GM21737 (cell line): Measurements from ENCODE around the gene GRK1.

Experiments used
- ATAC-seq: cut with Tn5 transposase; IDR thresholded peaks from one replicate; pipeline ENCODE4 v1.9.1; 2021; ENCODE audit warnings: mild to moderate bottlenecking, moderate library complexity; ENCODE audit not compliant: unreplicated experiment

Gene GRK1

DNA sequence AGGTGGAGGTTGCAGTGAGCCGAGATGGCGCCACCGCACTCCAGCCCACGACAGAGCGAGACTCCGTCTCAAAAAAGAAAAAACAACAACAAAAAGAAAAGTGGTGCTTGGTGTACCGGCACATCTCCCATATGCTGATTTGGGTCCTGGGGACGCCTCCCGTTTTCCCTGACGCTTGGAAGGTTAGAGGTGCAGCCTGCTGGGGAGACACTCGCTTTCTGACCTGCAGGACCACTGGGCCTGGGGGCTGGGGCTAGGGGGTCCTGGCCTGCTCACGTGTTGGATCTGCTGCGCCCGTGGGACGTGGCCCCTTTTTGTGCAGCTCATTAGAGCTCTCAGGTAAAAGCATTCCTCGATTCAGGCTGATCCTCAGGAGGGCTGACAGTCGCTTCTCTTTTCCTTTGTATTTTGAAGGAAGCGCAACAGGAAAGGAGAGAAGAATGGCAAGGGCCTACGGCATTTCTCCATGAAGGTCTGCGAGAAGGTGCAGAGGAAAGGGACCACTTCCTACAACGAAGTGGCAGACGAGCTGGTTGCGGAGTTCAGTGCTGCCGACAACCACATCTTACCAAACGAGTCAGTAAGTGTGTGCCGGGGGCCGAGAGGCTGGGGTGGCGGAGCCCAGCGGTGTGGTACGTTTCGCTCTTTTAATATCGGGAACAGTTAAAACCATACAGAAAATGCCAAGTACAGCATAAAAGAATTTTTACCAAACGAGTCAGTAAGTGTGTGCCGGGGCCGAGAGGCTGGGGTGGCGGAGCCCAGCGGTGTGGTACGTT, 34.1 kb upstream of the GRK1 start:
- ATAC-seq: no peak

DNA sequence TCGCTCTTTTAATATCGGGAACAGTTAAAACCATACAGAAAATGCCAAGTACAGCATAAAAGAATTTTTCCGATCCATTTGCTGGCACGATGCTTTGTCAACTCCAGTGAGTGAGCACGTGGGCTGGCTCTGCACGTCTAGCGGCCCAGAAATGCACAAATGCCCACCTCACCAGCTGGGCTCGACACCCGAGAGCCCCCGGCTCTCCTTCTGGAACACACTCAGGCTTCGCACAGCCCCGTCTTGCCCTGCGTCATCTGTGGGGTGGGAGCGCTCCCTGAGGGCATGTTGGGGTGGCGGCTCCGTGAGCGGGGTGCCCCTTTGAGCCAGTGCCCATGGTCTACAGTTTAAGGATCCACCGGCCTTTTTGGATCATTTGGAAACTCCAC, 33.5 kb upstream of the GRK1 start:
- no peak for ATAC-seq

DNA sequence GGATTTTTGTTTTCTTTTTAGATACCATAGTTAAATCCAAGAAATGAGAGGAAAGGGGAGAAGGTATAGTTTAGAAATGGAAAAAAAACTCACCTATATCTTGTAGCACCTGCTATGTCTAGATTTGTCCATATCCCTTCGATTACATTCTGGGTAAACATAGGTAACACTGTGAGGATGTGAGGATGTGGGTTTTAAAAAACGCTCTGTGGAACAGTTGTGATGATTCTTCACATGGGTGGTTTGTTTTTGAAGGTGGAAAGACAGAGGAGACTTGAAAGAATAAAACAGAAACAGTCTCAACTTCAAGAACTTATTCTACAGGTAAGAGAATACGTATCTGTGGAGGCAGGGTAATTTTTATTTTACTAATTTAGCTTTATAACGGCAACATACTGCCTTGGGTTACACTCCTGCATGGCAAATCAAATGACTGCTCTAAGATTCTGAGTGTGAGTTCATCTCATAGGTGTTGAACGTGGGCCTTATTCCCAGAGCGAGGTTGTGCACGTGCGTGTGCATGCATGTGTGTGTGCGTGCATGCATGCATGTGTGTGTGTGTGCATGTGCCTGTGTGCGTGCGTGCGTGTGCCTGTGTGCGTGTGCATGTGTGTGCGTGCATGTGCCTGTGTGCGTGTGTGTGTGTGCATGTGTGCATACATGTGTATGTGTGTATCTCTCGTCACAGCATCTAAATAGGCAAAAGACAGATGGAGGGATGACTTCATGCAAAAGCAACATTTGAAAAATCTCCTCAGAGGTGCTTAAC, 32.6 kb upstream of the GRK1 start:
- ATAC-seq: no peak

DNA sequence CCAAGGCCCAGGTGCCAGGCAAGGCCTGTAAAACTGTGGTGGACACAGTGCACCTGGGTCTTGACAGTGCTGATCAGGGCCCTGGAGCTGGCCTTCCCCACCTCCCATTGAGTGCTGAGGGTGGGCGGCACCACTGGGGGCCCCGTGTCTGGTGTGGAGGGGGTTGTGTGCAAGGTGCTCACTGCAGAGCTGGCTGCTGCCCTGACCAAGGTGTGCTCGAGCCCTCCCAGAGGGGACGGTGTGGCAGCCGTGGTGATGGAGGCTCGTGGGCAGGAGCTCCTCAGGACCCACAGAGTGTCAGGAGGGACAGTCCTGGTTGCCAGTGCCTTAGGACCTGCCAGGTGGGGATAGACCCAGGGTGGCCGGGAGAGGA, 32.0 kb upstream of the GRK1 start:
- no peak for ATAC-seq

DNA sequence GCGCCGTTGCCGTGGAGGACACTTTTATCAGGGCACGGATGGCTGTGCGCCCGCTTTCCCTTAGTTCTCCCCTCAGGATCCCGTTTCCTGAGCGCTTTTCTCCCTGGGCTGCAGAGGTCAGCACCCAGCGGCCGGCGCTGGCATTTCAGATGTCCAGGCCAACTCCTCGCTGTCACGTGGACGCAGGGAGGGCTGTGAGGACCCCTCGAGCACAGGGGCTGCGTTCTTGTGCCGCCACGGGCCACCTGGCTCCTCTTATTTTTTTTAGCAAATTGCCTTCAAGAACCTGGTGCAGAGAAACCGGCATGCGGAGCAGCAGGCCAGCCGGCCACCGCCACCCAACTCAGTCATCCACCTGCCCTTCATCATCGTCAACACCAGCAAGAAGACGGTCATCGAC, 31.3 kb upstream of the GRK1 start:
- no peak for ATAC-seq

DNA sequence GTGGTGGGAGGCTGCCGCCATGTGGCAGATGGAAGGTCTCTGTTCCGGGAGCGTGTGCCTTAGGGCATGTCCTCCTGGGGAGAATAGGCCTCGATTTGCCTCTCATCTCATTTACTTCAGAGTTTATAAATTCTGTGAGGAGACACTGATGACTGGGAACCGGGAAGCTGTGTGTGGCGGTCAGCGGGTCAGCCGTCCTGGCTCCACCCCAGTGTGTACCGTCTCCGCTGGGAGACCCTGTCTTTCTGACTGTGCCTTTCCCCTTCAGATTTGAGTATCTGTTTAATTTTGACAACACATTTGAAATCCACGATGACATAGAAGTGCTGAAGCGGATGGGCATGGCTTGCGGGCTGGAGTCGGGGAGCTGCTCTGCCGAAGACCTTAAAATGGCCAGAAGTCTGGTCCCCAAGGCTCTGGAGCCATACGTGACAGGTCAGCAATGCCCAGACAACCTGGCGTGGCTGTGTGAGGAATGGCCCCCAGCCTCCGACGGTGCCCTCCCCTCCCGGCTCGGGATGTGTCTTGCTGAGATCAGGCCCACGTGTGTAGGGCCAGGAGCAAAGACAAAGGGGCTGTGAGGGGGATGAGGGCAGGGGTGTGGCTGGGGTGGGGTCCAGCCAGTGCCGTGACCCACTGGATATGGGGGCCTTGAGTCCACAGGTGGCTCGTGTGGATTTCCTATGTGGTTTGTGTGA, 30.6 kb upstream of the GRK1 start:
- no peak for ATAC-seq

DNA sequence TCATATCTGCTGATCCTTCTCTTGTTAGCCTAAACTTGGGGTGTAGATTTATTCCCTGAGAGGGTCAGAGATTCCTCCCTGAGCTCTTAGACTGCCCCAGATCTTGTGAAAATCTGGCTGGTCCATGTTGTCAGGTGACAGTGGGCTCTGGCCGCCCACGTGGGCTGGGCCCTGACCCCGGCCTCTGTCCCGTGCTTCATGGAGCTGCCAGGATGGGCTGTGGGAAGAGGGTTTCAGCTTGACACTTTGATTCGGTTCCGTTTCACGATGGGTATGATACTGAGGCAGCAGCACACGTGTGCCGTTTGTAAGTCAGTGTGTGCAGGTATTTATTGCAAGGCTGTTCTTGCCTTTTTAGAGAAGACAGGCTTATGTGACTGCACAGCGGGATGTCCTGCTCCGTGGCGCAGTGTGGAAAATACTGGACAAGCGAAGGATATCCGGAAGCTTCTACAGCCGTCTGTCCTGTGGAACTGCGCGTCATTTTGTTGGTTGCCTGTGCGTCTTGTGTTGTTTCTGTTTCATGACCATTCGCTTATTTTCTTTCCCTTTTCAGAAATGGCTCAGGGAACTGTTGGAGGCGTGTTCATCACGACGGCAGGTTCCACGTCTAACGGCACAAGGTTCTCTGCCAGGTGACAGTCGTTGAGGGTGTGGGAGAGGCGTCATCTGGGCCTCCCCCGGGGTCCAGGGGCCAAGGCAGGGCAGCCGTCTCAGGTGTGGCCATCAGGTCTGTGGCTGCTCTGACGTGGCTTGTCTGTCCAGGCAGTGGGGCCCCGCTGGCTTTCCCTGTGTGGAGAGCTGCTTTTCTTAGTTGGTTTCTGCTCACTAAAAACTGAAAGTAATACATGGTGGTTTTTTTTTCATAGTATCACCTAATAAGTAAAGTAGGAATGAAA, 29.5 kb upstream of the GRK1 start:
- no peak for ATAC-seq

DNA sequence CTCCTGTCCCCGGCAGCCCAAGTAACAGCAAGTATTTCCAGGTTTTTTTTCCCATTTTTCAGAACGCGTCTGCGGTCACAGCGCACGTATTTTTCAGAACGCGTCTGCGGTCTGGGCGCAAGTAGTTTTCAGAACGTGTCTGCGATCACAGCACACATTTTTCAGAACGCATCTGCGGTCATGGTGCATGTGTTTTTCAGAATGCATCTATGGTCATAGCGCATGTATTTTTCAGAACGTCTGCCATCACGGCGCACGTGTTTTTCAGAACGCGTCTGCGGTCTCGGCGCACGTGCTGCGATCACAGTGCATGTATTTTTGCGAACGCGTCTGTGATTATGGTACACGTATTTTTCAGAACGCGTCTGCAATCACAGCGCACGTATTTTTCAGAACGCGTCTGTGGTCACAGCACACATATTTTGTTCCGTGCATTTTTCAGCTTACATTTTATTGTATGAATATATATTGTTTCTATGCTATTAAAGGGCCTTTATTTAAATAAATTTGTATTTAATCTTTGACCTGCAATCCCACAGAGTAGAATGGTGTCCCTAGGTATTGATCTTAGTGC, 28.8 kb upstream of the GRK1 start:
- no peak for ATAC-seq

DNA sequence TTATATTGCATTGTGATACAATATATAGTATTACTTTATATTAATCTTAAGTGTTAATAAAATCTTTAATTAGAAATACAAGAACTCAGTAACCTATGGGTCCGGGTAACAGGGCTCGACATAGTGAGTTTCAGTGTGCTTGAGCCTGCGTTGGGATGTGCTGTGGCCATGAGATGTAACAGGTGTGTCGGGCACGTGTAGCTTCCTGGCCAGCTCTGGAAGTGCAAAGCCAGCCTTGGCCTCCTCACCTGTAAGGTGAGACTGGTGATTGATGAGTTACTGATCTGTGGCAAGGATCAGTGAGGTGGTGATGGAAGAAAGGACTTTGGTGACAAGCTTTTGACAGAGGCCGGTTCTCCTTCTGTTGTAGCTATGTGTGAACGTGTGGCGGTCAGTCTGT, 28.2 kb upstream of the GRK1 start:
- no peak for ATAC-seq

DNA sequence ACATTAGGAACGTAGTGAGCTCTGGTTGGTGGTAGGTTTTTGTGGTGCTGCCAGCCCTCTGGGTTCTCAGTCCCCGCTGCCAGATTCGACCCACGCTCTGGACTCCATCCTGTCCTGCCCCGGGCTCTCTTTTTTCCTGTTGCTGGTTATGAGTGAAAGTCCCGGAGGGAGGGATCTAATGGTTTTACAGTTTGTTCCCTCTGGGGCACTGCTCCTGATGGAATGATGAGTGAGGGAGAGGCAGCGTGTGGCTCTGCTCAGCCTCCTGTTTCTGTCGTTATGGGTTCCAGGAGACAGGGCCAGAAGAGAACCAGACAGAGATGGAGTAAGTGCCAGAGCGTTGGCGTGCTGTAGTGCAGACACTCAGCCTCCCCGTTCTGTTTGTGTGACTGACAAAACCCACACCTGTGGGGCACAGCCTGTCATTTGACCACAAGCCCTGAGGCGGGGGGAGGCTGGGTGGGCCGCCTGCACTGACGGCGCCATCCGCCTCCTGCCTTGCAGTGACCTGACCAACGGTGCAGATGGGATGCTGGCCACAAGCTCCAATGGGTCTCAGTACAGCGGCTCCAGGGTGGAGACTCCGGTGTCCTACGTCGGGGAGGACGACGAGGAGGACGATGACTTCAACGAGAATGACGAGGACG, 27.3 kb upstream of the GRK1 start:
- no peak for ATAC-seq

DNA sequence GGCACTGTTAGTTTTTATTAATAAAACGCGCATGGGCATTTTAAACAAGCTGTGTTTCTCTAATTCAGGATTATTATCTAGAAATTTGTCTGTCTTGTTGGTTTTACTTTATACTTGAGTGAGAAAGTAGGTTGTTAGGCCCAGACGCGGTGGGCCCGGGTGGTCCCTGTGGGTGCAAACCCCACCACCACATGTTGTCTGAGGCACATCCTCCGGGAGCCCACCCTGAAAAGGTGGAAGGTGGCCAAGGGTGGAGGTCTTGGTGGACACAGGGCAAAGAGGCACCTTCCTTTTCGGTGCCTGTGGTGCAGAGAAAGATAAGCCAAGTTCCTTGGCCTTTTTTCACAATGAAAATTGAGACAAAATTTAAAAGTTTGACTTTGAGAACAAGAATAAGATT, 25.6 kb upstream of the GRK1 start:
- no peak for ATAC-seq

DNA sequence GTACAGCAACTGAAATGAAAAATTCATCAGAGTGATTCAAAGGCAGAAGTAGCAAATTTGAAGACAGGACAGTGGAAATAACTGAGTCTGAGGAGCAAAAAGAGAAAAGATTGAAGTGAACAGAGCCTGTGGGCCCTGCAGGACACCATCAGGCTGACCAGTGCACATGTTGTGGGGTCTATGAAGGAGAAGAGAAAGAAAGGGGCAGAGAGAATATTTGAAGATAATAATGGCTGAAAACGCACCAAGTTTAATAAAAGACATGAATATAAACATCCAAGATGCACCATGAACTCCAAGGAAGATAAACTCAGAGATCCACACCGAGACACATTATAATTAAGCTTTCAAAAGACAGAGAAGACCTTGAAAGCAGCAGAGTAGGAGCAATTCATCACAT, 24.5 kb upstream of the GRK1 start:
- no peak for ATAC-seq

DNA sequence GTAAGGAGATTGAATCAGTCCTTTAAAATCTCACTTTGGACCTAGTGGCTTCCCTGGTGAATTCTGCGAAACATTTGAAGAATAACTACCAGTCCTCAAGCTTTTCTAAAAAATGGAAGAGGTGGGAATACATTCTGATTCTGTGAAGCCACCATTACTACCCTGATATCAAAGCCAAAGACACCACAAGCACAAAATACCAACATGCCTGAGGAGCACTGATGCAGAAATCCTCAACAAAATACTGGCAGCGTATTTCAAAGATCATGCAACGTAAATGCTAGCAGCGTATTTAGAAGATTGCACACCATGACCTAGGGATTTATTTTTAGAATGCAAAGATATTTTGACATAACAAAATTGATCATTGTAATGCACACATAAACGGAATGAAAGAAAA, 23.4 kb upstream of the GRK1 start:
- no peak for ATAC-seq

DNA sequence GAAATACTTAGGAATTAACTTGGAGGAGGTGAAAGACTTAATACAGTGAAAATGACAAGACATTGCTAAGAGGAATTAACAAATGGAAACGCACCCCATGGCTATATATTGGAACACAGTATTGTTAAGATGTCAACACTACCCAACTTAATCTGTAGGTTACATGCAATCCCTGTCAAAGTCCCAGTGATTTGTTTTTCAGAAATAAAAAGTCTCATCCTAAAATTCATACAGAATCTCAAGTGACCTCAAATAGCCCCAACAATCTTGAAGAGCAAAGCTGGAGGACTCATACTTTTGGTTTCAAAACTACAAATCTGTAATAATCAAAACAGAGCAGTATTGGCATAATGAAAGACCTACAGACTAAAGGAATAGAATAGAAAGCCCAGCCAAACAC, 22.2 kb upstream of the GRK1 start:
- no peak for ATAC-seq

DNA sequence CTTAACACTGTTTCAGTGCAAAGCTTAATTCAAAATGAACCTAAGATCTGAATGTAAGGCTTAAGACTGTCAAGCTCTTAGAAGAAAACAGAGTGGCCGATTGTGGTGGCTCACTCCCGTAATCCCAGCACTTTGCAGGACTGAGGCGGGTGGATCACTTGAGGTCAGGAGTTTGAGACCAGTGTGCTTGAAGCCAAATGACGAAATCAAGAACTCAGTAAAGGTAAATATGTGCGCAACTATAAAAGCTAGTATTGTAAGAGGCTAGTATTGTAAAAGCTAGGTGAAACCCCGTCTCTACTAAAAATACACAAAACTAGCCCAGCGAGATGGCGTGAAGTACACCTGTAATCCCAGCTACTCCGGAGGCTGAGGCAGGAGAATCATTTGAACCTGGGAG, 21.7 kb upstream of the GRK1 start:
- no peak for ATAC-seq

DNA sequence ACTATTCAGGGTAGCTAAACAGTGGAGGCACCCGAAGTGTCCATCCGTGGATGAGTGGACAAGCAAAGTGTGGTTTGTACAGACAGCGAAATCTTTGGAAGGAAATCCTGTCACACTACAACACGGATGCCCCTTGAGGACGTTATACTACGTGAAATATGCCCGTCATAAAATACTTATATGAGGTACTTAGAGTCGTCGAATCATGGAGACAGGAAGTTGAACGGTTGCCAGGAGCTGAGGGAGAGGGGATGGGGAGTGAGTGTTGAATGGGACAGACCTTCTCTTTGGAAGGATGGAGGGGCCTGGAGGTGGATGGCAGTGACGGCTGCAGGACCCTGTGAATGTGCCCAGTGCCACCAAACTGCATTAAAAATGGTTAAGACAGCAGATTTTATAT, 20.6 kb upstream of the GRK1 start:
- no peak for ATAC-seq

DNA sequence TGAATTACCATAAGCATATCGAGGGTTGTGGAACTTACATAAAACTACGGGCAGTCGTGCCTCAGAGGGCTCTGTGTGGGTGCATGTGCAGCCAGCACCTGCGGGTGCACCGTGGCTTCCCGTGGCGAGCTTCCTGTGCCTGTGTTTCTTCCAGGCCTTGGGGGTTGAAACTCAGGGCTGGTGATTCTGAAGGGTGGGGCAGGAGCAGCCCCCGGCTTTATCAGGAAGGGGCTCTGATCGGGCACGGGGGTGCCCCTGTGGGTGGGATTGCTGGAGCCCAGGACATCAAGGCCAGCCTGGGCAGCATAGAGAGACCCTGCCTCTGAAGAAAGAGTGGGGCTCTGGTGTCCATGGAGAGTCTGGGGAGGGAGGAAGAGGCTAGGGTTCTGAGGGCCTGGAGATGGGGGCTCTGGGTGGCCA, 20.1 kb upstream of the GRK1 start:
- no peak for ATAC-seq

DNA sequence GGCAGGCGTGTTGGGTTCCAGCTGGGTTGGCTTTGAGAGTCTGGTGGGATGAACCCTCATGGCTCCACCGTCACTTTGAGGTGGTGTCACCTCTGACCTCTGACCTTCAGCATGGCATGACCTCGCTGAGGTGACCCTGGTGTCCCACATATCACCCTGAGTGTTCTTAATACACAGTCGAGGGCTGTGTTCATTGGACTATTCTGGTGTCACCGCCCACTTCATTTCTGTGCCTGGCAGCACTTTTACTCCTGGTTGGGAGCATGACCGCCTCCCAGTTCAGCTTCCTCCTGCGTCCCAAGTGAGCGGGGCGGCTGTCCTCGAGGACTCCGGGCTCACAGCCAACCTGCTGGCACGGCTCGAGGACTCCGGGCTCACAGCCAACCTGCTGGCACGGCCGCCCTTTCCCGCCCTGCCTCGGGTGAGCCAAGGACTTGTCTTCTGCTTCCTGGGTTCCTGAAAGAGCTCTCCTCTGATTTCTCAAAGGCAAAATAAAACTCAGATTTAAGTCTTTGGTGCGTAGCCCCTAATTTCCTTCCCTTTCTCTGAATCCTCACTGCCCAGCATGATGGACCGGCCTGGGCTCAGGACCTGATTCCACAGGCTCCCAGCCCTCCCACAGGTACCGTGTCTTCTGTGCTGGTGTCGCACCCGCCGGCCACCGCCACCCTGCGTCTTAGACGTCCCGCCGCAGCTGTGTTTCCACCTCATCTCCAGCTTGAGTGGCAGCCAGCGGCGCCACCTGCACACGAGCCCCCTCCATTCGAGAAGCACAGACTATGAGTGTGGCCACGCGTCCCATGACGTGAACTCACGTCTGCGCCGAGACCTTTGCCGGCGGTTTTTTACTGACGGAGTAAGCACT, 19.4 kb upstream of the GRK1 start:
- ATAC-seq: no peak

DNA sequence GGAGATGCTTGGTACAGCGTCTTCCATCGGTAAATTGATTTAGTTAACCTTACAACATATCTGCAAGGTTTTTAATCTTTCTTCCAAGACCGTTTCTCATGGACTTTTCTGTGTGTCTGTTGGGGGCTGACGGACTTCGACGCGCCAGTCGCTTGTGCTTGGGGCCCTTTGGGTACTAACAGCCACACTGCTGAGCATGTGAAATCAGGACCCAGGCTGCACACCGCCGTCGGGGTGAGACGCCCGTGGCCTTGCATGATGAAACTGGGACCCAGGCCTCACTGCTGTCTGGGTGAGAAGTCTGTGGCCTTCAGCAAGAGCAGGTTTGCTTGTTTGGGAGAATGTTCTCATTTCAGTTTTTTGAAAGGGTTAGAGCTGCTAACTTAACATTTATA, 18.8 kb upstream of the GRK1 start:
- ATAC-seq: no peak
